Measurements from ENCODE around the gene AKAP1. TPM values are rescaled to one million over a fixed set of nuclear protein-coding genes. Genes with fewer than 3 reads are reported as not detected.

AKAP1 gene
- total RNA-seq, 2 experiments from 2014 or later = 41.8 to 49.0 TPM

DNA sequence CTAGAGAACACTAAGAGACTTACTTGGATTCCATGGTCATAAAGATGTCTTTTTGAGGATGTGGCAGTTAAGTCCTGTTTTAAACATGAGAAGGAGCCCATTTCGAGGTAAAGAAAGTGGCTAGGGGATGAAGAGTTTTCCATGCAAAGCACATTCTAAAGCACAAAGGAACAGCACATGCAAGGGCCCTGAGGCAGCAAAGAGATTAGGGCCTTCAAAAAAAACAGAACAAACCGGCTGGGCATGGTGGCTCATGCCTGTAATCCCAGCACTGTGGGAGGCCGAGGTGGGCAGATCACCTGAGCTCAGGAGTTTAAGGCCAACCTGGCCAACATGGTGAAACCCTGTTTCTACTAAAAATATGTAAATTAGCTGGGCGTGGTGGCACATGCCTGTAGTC, 79.8 kb downstream of the AKAP1 start:
- Histone ChIP-seq H3K4me3 (ENCODE audit: low read depth, low read length, poor library complexity, severe bottlenecking) (no peak overlapping the region), H3K9me3 (ENCODE audit: low read length) (peaks cover 6% of the 10 kb centered on the region; the same call in 1 of the 2 replicates), H3K79me2 (ENCODE audit: insufficient read depth, low read depth, low read length) (no peaks in the 10 kb centered on the region), H3K27ac (ENCODE audit: low read depth, low read length, poor library complexity, severe bottlenecking) (no peak overlapping the region), H3K4me2 (ENCODE audit: low read length) (no peak overlapping the region), H3K9me2 (ENCODE audit: insufficient read depth, low read length) (no peaks in the 10 kb centered on the region), H3K4me1 (ENCODE audit: insufficient read depth, low read length, poor library complexity, severe bottlenecking) (no peaks in the 10 kb centered on the region), H2AFZ (ENCODE audit: low read length) (no peak overlapping the region), H4K20me1 (ENCODE audit: insufficient read depth, low read length) (no peaks in the 10 kb centered on the region), H3K36me3 (ENCODE audit: insufficient read depth, low read length) (no peaks in the 10 kb centered on the region)
- no peak for DNase-seq (ENCODE audit: low spot score)
- POLR2A ChIA-PET = no interaction called here
- intact Hi-C loops (cut with micrococcal nuclease; ENCODE audit: unreplicated experiment) = no loop called here
- BruUV-seq (replicated peaks) = no TSS peak
- CTCF ChIA-PET (ENCODE audit: unreplicated experiment) = no interaction called here
- TF ChIP-seq EZH2phosphoT487 (IDR thresholded peaks at IDR 0.05; ENCODE audit: borderline replicate concordance, low read depth, low read length) = no peak
- TF ChIP-seq, protein P1, sequence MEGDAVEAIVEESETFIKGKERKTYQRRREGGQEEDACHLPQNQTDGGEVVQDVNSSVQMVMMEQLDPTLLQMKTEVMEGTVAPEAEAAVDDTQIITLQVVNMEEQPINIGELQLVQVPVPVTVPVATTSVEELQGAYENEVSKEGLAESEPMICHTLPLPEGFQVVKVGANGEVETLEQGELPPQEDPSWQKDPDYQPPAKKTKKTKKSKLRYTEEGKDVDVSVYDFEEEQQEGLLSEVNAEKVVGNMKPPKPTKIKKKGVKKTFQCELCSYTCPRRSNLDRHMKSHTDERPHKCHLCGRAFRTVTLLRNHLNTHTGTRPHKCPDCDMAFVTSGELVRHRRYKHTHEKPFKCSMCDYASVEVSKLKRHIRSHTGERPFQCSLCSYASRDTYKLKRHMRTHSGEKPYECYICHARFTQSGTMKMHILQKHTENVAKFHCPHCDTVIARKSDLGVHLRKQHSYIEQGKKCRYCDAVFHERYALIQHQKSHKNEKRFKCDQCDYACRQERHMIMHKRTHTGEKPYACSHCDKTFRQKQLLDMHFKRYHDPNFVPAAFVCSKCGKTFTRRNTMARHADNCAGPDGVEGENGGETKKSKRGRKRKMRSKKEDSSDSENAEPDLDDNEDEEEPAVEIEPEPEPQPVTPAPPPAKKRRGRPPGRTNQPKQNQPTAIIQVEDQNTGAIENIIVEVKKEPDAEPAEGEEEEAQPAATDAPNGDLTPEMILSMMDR (conservative IDR thresholded peaks at IDR 0.05; ENCODE audit: low read length) = no peak

DNA sequence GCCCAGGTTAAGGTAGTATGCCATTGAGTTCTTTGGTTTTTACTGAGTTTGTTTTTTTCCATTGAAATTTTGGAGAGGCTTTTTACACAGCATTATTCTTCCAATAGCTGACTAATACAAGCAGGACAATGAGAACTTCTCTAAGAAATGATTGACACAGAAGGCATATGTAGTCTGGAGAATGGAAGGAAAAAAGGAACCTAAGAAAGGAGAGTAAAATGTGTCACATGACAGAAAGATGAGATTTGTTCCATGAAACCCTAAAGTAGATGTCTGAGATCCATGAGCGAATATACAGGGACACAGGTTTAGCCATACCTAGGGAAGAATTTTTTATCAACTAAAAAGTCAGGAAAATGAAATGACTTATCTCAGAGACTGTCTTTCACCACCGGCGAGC, 80.7 kb downstream of the AKAP1 start:
- Histone ChIP-seq H2AFZ (ENCODE audit: low read length) (no peak overlapping the region), H4K20me1 (ENCODE audit: insufficient read depth, low read length) (no peaks in the 10 kb centered on the region), H3K9me3 (ENCODE audit: low read length) (peaks cover 6% of the 10 kb centered on the region; the same call in 1 of the 2 replicates), H3K79me2 (ENCODE audit: insufficient read depth, low read depth, low read length) (no peaks in the 10 kb centered on the region), H3K4me2 (ENCODE audit: low read length) (no peak overlapping the region), H3K4me1 (ENCODE audit: insufficient read depth, low read length, poor library complexity, severe bottlenecking) (no peaks in the 10 kb centered on the region), H3K27ac (ENCODE audit: low read depth, low read length, poor library complexity, severe bottlenecking) (no peak overlapping the region), H3K4me3 (ENCODE audit: low read depth, low read length, poor library complexity, severe bottlenecking) (no peak overlapping the region), H3K9me2 (ENCODE audit: insufficient read depth, low read length) (no peaks in the 10 kb centered on the region), H3K36me3 (ENCODE audit: insufficient read depth, low read length) (no peaks in the 10 kb centered on the region)
- BruUV-seq (replicated peaks) = no TSS peak
- TF ChIP-seq EZH2phosphoT487 (IDR thresholded peaks at IDR 0.05; ENCODE audit: borderline replicate concordance, low read depth, low read length) = no peak
- TF ChIP-seq, protein P1 (conservative IDR thresholded peaks at IDR 0.05; ENCODE audit: low read length) = no peak
- no peak for DNase-seq (ENCODE audit: low spot score)
- CTCF ChIA-PET (ENCODE audit: unreplicated experiment) = no interaction called here
- intact Hi-C loops (cut with micrococcal nuclease; ENCODE audit: unreplicated experiment) = no loop called here
- POLR2A ChIA-PET = no interaction called here

DNA sequence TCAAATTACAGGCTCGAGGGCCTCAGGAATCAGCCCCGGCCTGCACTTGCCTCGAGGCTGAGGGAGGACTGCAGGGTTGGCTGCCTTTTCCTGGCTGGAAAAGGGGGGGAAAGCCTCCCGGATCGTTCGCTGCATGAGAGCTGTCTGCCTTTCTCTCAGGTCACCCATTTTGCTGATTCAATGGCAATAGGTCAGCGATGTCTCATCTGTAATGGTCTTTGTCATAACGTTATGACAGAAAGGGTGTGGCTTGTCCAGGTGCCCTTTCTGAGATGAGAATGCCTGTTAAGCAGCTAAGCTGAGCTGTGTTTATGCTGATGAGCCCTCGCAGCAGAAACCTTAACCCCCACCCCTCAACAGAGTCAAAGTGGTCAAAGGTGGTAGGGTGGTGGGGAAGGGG, 81.8 kb downstream of the AKAP1 start:
- POLR2A ChIA-PET = no interaction called here
- H4K20me1 ChIP-seq (ENCODE audit: insufficient read depth, low read length) = no peaks in the 10 kb centered on the region

More for the DNA sequence above, 81.8 kb downstream of the AKAP1 start:
- no peaks in the 10 kb centered on the region for H3K36me3 ChIP-seq (ENCODE audit: insufficient read depth, low read length)
- H3K4me2 ChIP-seq (ENCODE audit: low read length) = no peak overlapping the region
- no peaks in the 10 kb centered on the region for H3K9me2 ChIP-seq (ENCODE audit: insufficient read depth, low read length)
- H3K9me3 ChIP-seq (ENCODE audit: low read length) = peaks cover 6% of the 10 kb centered on the region; the same call in 1 of the 2 replicates
- CTCF ChIA-PET (ENCODE audit: unreplicated experiment) = no interaction called here
- no peaks in the 10 kb centered on the region for H3K79me2 ChIP-seq (ENCODE audit: insufficient read depth, low read depth, low read length)
- H3K4me1 ChIP-seq (ENCODE audit: insufficient read depth, low read length, poor library complexity, severe bottlenecking) = no peaks in the 10 kb centered on the region
- H3K4me3 ChIP-seq (ENCODE audit: low read depth, low read length, poor library complexity, severe bottlenecking) = no peak overlapping the region
- H2AFZ ChIP-seq (ENCODE audit: low read length) = no peak overlapping the region
- intact Hi-C loops (cut with micrococcal nuclease; ENCODE audit: unreplicated experiment) = no loop called here
- no peak overlapping the region for H3K27ac ChIP-seq (ENCODE audit: low read depth, low read length, poor library complexity, severe bottlenecking)
- no peak for DNase-seq (ENCODE audit: low spot score)
- TF ChIP-seq, protein P1 (conservative IDR thresholded peaks at IDR 0.05; ENCODE audit: low read length) = no peak
- no peak for TF ChIP-seq EZH2phosphoT487 (IDR thresholded peaks at IDR 0.05; ENCODE audit: borderline replicate concordance, low read depth, low read length)
- no TSS peak for BruUV-seq (replicated peaks)
